Gastrocnemius medialis (tissue), 4 donors: Measurements from ENCODE around the gene SPATA13. TPM values are rescaled to one million over a fixed set of nuclear protein-coding genes. Genes with fewer than 3 reads are reported as not detected.
A peak's percentile ranks its signal among the peaks of the same experiment; 100 is the strongest.

ENCODE experiments used
- ATAC-seq, 2 donors: fragments of 150-250 bp; one replicate each; pipeline ENCODE4 v1.9.1; 2016
- DNase-seq, 2 donors: peaks; one replicate each; pipeline ENCODE4 v3.0.0-alpha.2; 2019
- H3K27ac ChIP-seq, 4 donors: fragments of 200-600 bp; sonication (generic); 1 replicate in 1 of 4; 2 replicates in 3 of 4; pipeline ENCODE4 v1.5.1; 2016 to 2018; ENCODE audit warnings: mild to moderate bottlenecking in 2 of 4, moderate library complexity in 1 of 4
- H3K27me3 ChIP-seq, 3 donors: fragments of 200-600 bp; sonication (generic) in 2 of 3; 1 replicate in 1 of 3; 2 replicates in 2 of 3; pipeline versions ENCODE4 v1.5.1 to v1.6.0; 2016 to 2019; ENCODE audit warnings: mild to moderate bottlenecking in 1 of 3, moderate library complexity in 1 of 3
- H3K36me3 ChIP-seq, 2 donors: fragments of 200-600 bp; sonication (generic) in 1 of 2; one replicate each; pipeline ENCODE4 v1.5.1; 2017 to 2018
- H3K4me1 ChIP-seq, 2 donors: fragments of 200-600 bp; sonication (generic) in 1 of 2; one replicate each; pipeline ENCODE4 v1.5.1; 2016 to 2017; ENCODE audit warnings: mild to moderate bottlenecking in 2 of 2
- H3K4me3 ChIP-seq, 4 donors: fragments of 200-600 bp; sonication (generic) in 3 of 4; 1 replicate in 1 of 4; 2 replicates in 3 of 4; pipeline ENCODE4 v1.5.1; 2016 to 2019; ENCODE audit warnings: mild to moderate bottlenecking in 2 of 4
- H3K9me3 ChIP-seq, 3 donors: fragments of 200-600 bp; sonication (generic) in 2 of 3; 1 replicate in 1 of 3; 2 replicates in 2 of 3; pipeline ENCODE4 v1.5.1; 2016 to 2019
- POLR2A ChIP-seq, 2 donors: fragments of 450-650 bp; IDR thresholded peaks; one replicate each; pipeline ENCODE4 v1.6.1; 2017; ENCODE audit warnings: antibody characterized with exemption in 2 of 2, mild to moderate bottlenecking in 2 of 2, moderate library complexity in 2 of 2
- in situ Hi-C, 4 donors: fragments of 200-750 bp; cut with MboI; loops; one replicate each; pipeline versions ENCODE4 v1.15.0 to v1.8.0; 2017; ENCODE audit warnings: low sequenced_read_pairs in 4 of 4
- intact Hi-C: fragments of 100-400 bp; cut with DNase I; formaldehyde crosslinking; loops from one replicate; pipeline ENCODE4 v1.15.1; 2023; ENCODE audit warnings: low total_unique reads
- total RNA-seq, 4 donors: library from RNA; depleted of rRNA; stranded (reverse); fragments of >200 nt; gene quantifications; one replicate each; pipeline versions ENCODE4 v1.1.0 to v1.2.3, GENCODE V29; 2016
- TF ChIP-seq, protein P1 (sequence below), 5 experiments: fragments of 450-650 bp in 3 of 5; fragments of 200-600 bp in 2 of 5; sonication (generic) in 2 of 5; IDR thresholded peaks in 4 of 5; conservative IDR thresholded peaks in 1 of 5; 1 replicate in 4 of 5; 2 replicates in 1 of 5; pipeline ENCODE4 v1.5.1; 2016 to 2019; ENCODE audit warnings: antibody characterized with exemption in 5 of 5, mild to moderate bottlenecking in 3 of 5, moderate library complexity in 3 of 5

Gene SPATA13
- total RNA-seq, 4 donors from 2014 or later, result 3.2 to 17.0 (median 5.8) TPM

GRCh38 chr13:24269821-24270220 lies 109.3 kb downstream of the SPATA13 start:
- H3K27me3 ChIP-seq, result no peaks in the 10 kb centered on the region
- no peaks in the 10 kb centered on the region for H3K36me3 ChIP-seq
- H3K4me1 ChIP-seq, result peaks cover 5 to 24% of the 10 kb centered on the region in 2 donors
- intact Hi-C loops, result no loop called here
- H3K9me3 ChIP-seq, result no peaks in the 10 kb centered on the region
- H3K27ac ChIP-seq, result peak overlapping the region in 1 of 4 donors; percentile 68
- DNase-seq, result no peak
- in situ Hi-C loops, result no loop called here
- TF ChIP-seq, protein P1, sequence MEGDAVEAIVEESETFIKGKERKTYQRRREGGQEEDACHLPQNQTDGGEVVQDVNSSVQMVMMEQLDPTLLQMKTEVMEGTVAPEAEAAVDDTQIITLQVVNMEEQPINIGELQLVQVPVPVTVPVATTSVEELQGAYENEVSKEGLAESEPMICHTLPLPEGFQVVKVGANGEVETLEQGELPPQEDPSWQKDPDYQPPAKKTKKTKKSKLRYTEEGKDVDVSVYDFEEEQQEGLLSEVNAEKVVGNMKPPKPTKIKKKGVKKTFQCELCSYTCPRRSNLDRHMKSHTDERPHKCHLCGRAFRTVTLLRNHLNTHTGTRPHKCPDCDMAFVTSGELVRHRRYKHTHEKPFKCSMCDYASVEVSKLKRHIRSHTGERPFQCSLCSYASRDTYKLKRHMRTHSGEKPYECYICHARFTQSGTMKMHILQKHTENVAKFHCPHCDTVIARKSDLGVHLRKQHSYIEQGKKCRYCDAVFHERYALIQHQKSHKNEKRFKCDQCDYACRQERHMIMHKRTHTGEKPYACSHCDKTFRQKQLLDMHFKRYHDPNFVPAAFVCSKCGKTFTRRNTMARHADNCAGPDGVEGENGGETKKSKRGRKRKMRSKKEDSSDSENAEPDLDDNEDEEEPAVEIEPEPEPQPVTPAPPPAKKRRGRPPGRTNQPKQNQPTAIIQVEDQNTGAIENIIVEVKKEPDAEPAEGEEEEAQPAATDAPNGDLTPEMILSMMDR (IDR thresholded peaks at IDR 0.05 in 4 of 5, conservative IDR thresholded peaks at IDR 0.05 in 1 of 5), result no peak
- TF ChIP-seq POLR2A (IDR thresholded peaks at IDR 0.05), result no peak
- ATAC-seq, result no peak
- H3K4me3 ChIP-seq, result no peak overlapping the region

- peak in 1 of 2 donors; percentile 48 for DNase-seq
- Histone ChIP-seq H3K27ac (peak overlapping the region; percentile 49 to 78 (median 70)), H3K9me3 (no peaks in the 10 kb centered on the region), H3K27me3 (no peaks in the 10 kb centered on the region), H3K4me1 (peaks cover 5 to 24% of the 10 kb centered on the region in 2 donors), H3K4me3 (peak overlapping the region; percentile 18 to 41 (median 34)), H3K36me3 (no peaks in the 10 kb centered on the region)
- peak; percentile 60 to 63 for ATAC-seq
- intact Hi-C loops (no loop called here), in situ Hi-C loops (no loop called here)
- TF ChIP-seq, protein P1 (IDR thresholded peaks at IDR 0.05 in 4 of 5, conservative IDR thresholded peaks at IDR 0.05 in 1 of 5), result peak in 4 of 5 experiments; percentile 23 to 70 (median 44)
- TF ChIP-seq POLR2A (IDR thresholded peaks at IDR 0.05), result peak in 1 of 2 donors; percentile 21
Observed at GRCh38 chr13:24270639-24271141, 110.2 kb downstream of the SPATA13 start.

GRCh38 chr13:24271231-24271600 lies 110.7 kb downstream of the SPATA13 start:
- Histone ChIP-seq H3K27ac (peak overlapping the region; percentile 49 to 78 (median 70)), H3K27me3 (no peaks in the 10 kb centered on the region), H3K36me3 (no peaks in the 10 kb centered on the region), H3K4me3 (peak overlapping the region; percentile 30 to 49 (median 40)), H3K9me3 (no peaks in the 10 kb centered on the region), H3K4me1 (peaks cover 5 to 24% of the 10 kb centered on the region in 2 donors)
- in situ Hi-C loops (no loop called here), intact Hi-C loops (no loop called here)
- DNase-seq, result no peak
- no peak for TF ChIP-seq POLR2A (IDR thresholded peaks at IDR 0.05)
- TF ChIP-seq, protein P1 (IDR thresholded peaks at IDR 0.05 in 4 of 5, conservative IDR thresholded peaks at IDR 0.05 in 1 of 5), result no peak
- no peak for ATAC-seq

DNA sequence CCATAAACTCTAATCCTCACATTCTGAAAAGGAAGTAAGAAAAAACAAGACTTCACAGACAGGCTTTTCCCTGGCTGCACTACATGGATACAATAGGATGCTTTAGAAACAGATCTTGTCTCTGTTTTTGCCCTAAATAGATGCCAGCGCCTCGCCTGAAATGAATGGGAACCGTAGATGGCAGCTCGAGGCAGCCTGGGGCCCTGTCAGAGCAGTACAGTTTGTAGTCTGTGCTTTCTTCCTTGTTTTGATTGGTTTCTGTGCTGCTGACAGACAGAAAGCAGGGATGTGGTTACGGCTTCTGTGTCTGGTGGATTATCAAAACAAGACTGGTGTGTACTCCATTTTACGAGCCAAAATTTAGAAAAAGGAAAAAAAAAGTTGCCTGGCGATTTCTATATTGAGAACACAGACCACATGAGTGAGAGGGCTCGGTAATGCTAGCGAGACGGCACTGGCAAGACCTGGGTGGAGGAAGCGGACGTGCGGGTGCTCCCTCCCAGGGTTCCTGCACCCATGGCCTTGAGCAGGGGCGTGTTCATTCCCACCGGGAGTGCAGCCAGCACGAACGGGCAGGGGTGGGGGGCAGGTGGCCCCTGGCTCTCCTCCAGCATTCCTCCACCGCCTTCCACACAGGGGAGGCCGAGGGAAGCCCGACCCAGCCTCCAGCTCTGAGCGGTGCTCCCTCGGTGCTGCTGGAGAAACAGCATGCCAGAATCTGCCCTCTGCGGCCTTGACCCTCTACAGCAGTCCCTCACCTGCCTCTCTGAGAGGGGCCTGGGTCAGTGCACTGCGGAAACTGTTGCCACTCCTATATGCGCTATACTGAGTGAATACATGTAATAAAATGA lies 111.3 kb downstream of the SPATA13 start:
- no peaks in the 10 kb centered on the region for H3K27me3 ChIP-seq
- peak overlapping the region; percentile 30 to 49 (median 40) for H3K4me3 ChIP-seq
- peak overlapping the region; percentile 49 to 78 (median 70) for H3K27ac ChIP-seq
- H3K9me3 ChIP-seq, result no peaks in the 10 kb centered on the region
- peak; percentile 47 to 57 for ATAC-seq
- no peak for DNase-seq
- TF ChIP-seq POLR2A (IDR thresholded peaks at IDR 0.05), result no peak
- TF ChIP-seq, protein P1 (IDR thresholded peaks at IDR 0.05 in 4 of 5, conservative IDR thresholded peaks at IDR 0.05 in 1 of 5), result no peak
- in situ Hi-C loops, result no loop called here
- intact Hi-C loops, result no loop called here
- H3K36me3 ChIP-seq, result no peaks in the 10 kb centered on the region
- peaks cover 5 to 24% of the 10 kb centered on the region in 2 donors for H3K4me1 ChIP-seq
